ENCODE data around the gene MCOLN2.

DNA sequence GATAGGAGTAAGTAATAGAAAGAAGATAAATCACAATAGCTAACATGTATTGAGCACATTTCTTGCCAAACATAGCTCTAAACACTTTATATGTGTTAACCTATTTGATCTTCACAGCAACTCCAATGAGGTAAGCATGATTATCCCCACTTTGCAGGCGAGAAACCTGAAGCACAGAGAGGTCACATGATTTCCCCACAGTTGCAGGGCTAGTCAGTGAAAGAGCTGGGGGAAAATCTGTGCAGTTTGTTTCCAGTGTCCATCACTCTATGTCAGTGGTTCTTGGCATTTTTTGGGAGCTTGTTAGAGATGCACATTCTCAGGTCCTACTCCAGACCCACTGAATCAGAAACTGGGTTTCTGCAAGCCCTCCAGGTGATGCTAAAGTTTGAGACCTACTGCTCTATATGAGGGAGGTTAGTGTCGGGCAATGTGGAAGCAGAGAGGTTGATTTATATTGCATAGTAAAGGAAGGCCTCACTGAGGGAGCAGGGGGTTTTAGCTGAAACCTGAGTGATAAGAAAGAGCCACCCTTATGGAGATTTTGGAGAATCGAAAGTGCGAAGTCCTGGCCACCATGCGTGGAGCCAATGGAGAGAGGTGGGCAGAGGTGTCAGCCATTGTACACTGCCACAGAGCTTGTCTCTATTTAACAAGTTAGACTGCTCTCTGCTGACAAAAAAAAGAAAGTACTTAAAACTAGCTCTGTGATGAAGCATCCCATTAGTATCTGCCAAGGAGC lies 30.5 kb upstream of the MCOLN2 start:
- no peak for TF ChIP-seq POLR2AphosphoS5 (IDR thresholded peaks at IDR 0.05; ENCODE audit: low read depth, low read length)
- TF ChIP-seq, protein P1, sequence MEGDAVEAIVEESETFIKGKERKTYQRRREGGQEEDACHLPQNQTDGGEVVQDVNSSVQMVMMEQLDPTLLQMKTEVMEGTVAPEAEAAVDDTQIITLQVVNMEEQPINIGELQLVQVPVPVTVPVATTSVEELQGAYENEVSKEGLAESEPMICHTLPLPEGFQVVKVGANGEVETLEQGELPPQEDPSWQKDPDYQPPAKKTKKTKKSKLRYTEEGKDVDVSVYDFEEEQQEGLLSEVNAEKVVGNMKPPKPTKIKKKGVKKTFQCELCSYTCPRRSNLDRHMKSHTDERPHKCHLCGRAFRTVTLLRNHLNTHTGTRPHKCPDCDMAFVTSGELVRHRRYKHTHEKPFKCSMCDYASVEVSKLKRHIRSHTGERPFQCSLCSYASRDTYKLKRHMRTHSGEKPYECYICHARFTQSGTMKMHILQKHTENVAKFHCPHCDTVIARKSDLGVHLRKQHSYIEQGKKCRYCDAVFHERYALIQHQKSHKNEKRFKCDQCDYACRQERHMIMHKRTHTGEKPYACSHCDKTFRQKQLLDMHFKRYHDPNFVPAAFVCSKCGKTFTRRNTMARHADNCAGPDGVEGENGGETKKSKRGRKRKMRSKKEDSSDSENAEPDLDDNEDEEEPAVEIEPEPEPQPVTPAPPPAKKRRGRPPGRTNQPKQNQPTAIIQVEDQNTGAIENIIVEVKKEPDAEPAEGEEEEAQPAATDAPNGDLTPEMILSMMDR (IDR thresholded peaks at IDR 0.05) = peak; percentile 60
